Esophagus squamous epithelium (tissue), 4 donors: ENCODE results near the gene SPATA9.

Experiments
- CTCF ChIP-seq, 6 experiments: fragments of 450-650 bp in 4 of 6; fragments of 200-600 bp in 2 of 6; sonication (generic) in 2 of 6; IDR thresholded peaks; one replicate each; pipeline ENCODE4 v1.5.1; 2016 to 2019; ENCODE audit warnings: antibody characterized with exemption in 6 of 6, mild to moderate bottlenecking in 4 of 6, moderate library complexity in 4 of 6
- POLR2A ChIP-seq, 4 donors: fragments of 450-650 bp; IDR thresholded peaks; one replicate each; pipeline ENCODE4 v1.6.1; 2017; ENCODE audit warnings: antibody characterized with exemption in 4 of 4, mild to moderate bottlenecking in 4 of 4, moderate library complexity in 3 of 4

GRCh38 chr5:95646569-95647431, 36.0 kb downstream of the SPATA9 start, which contains the start of gene RFESD:
- TF ChIP-seq POLR2A (IDR thresholded peaks at IDR 0.05) = peak in 3 of 4 donors; percentile 45 to 96 (median 96)
- TF ChIP-seq CTCF (IDR thresholded peaks at IDR 0.05) = peak in 3 of 6 experiments; percentile 7 to 26 (median 23)
